SK-N-MC (cell line): Measurements from ENCODE around the gene GRAMD1C.

Experiments
- EZH2 ChIP-seq: fragments of 200-600 bp; sonication (generic); IDR thresholded peaks from one replicate; pipeline ENCODE4 v1.6.1; 2017; ENCODE audit warnings: antibody characterized with exemption
- FOXP2 ChIP-seq: optimal IDR thresholded peaks from 2 replicates; pipeline ENCODE3; 2011; ENCODE audit warnings: mild to moderate bottlenecking, moderate library complexity; ENCODE audit not compliant: insufficient read depth; ENCODE audit errors: extremely low read length, control extremely low read depth
- POLR2AphosphoS5 ChIP-seq: IDR thresholded peaks from 2 replicates; pipeline ENCODE4 v1.6.1; 2012; ENCODE audit warnings: mild to moderate bottlenecking, low read depth, low read length, borderline replicate concordance

- TF ChIP-seq POLR2AphosphoS5 (no peak), EZH2 (no peak), FOXP2 (no peak)
These were observed 6.0 kb upstream of the GRAMD1C start for GRCh38 chr3:113832477-113833164.
